H9 (cell line): ENCODE results near the gene RAB1B. TPM values are rescaled to one million over a fixed set of nuclear protein-coding genes. Genes with fewer than 3 reads are reported as not detected.
A peak's percentile ranks its signal among the peaks of the same experiment; 100 is the strongest.

Experiments used
- DNase-seq: peaks from one replicate; pipeline ENCODE4 v3.0.0-alpha.2; 2017
- H2AFZ ChIP-seq: one replicate; pipeline ENCODE4 v1.6.1; 2013; ENCODE audit warnings: mild to moderate bottlenecking, low read length, control low read depth, moderate library complexity
- H2AK5ac ChIP-seq: 2 replicates; pipeline ENCODE4 v1.6.1; 2013; ENCODE audit warnings: low read length, control low read depth, mixed read lengths; ENCODE audit not compliant: insufficient read length
- H2BK120ac ChIP-seq: one replicate; pipeline ENCODE4 v1.6.1; 2013; ENCODE audit warnings: low read depth, mild to moderate bottlenecking, low read length, control low read depth, inconsistent platforms; ENCODE audit not compliant: poor library complexity, severe bottlenecking
- H2BK12ac ChIP-seq: 2 replicates; pipeline ENCODE4 v1.6.1; 2013; ENCODE audit warnings: low read length, control low read depth, mixed read lengths, low read depth; ENCODE audit not compliant: insufficient read length
- H2BK15ac ChIP-seq: 2 replicates; pipeline ENCODE4 v1.6.1; 2013; ENCODE audit warnings: low read depth, low read length, control low read depth
- H2BK20ac ChIP-seq: one replicate; pipeline ENCODE4 v1.6.1; 2013; ENCODE audit warnings: low read depth, mild to moderate bottlenecking, low read length, control low read depth, inconsistent platforms; ENCODE audit not compliant: poor library complexity, severe bottlenecking
- H2BK5ac ChIP-seq: 2 replicates; pipeline ENCODE4 v1.6.1; 2013; ENCODE audit warnings: low read length, control low read depth, mixed read lengths; ENCODE audit not compliant: insufficient read length
- H3K14ac ChIP-seq: 2 replicates; pipeline ENCODE4 v1.6.1; 2013; ENCODE audit warnings: low read length, control low read depth; ENCODE audit not compliant: insufficient read depth
- H3K18ac ChIP-seq: 2 replicates; pipeline ENCODE4 v1.6.1; 2013; ENCODE audit warnings: low read depth, mild to moderate bottlenecking, mixed read lengths, low read length, control low read depth; ENCODE audit not compliant: insufficient read length
- H3K23ac ChIP-seq: 2 replicates; pipeline ENCODE4 v1.6.1; 2013; ENCODE audit warnings: low read length, control low read depth, mixed read lengths, low read depth; ENCODE audit not compliant: insufficient read length
- H3K23me2 ChIP-seq: 2 replicates; pipeline ENCODE4 v1.6.1; 2013; ENCODE audit warnings: low read depth, mild to moderate bottlenecking, mixed read lengths, low read length, control low read depth; ENCODE audit not compliant: insufficient read length, poor library complexity, severe bottlenecking
- H3K27ac ChIP-seq: 2 replicates; pipeline ENCODE4 v1.5.1; 2013; ENCODE audit warnings: low read length, control low read depth, mixed read lengths, low read depth; ENCODE audit not compliant: insufficient read length
- H3K27me3 ChIP-seq: 2 replicates; pipeline ENCODE4 v1.6.1; 2013; ENCODE audit warnings: low read length, control low read depth, inconsistent platforms; ENCODE audit not compliant: insufficient read depth
- H3K4ac ChIP-seq: 2 replicates; pipeline ENCODE4 v1.6.1; 2013; ENCODE audit warnings: low read depth, mild to moderate bottlenecking, control low read depth, inconsistent platforms, low read length, moderate library complexity
- H3K4me1 ChIP-seq: 2 replicates; pipeline ENCODE4 v1.6.1; 2013; ENCODE audit warnings: low read length, control low read depth, inconsistent platforms; ENCODE audit not compliant: insufficient read depth
- H3K4me2 ChIP-seq: 2 replicates; pipeline ENCODE4 v1.6.1; 2013; ENCODE audit warnings: low read length, control low read depth, mixed read lengths; ENCODE audit not compliant: insufficient read length, insufficient read depth
- H3K56ac ChIP-seq: 2 replicates; pipeline ENCODE4 v1.6.1; 2013; ENCODE audit warnings: low read depth, mild to moderate bottlenecking, mixed read lengths, low read length, control low read depth; ENCODE audit not compliant: insufficient read length
- H3K79me1 ChIP-seq: 2 replicates; pipeline ENCODE4 v1.6.1; 2013; ENCODE audit warnings: low read depth, mild to moderate bottlenecking, moderate library complexity, low read length, control low read depth, inconsistent platforms; ENCODE audit not compliant: insufficient read depth, poor library complexity, severe bottlenecking
- H3K79me2 ChIP-seq: 2 replicates; pipeline ENCODE4 v1.6.1; 2013; ENCODE audit warnings: low read length, control low read depth, inconsistent platforms; ENCODE audit not compliant: insufficient read depth
- H3K9ac ChIP-seq: 2 replicates; pipeline ENCODE4 v1.6.1; 2013; ENCODE audit warnings: low read length, control low read depth, mixed read lengths; ENCODE audit not compliant: insufficient read length; ENCODE audit errors: extremely low read depth
- H3K9me3 ChIP-seq: one replicate; pipeline ENCODE4 v1.6.1; 2013; ENCODE audit warnings: low read depth, low read length, inconsistent platforms; ENCODE audit not compliant: control insufficient read depth
- H3T11ph ChIP-seq: one replicate; pipeline ENCODE4 v1.6.1; 2013; ENCODE audit warnings: mild to moderate bottlenecking, low read length, control low read depth, inconsistent platforms
- H4K20me1 ChIP-seq: one replicate; pipeline ENCODE4 v1.6.1; 2013; ENCODE audit not compliant: control insufficient read depth, insufficient read length, insufficient read depth
- H4K5ac ChIP-seq: 2 replicates; pipeline ENCODE4 v1.6.1; 2013; ENCODE audit warnings: low read depth, mild to moderate bottlenecking, mixed read lengths, low read length, control low read depth; ENCODE audit not compliant: insufficient read length
- H4K8ac ChIP-seq: replicated peaks from 2 replicates; pipeline ENCODE4 v1.6.1; 2013; ENCODE audit warnings: low read length, control low read depth, mixed read lengths, low read depth; ENCODE audit not compliant: insufficient read length
- H4K91ac ChIP-seq: 2 replicates; pipeline ENCODE4 v1.6.1; 2013; ENCODE audit warnings: low read depth, mild to moderate bottlenecking, moderate library complexity, mixed read lengths, low read length, control low read depth; ENCODE audit not compliant: insufficient read length
- H3K27ac Mint-ChIP-seq, 3 experiments: 2 replicates in 2 of 3; 3 replicates in 1 of 3; pipeline ENCODE4 v1.8.0; 2020 to 2021; ENCODE audit warnings: mixed read lengths in 3 of 3, mild to moderate bottlenecking in 1 of 3, moderate library complexity in 1 of 3
- H3K27me3 Mint-ChIP-seq: 2 replicates; pipeline ENCODE4 v1.8.0; 2021; ENCODE audit warnings: low read depth, mild to moderate bottlenecking, moderate library complexity, mixed read lengths
- H3K36me3 Mint-ChIP-seq, 3 experiments: 2 replicates in 2 of 3; 3 replicates in 1 of 3; pipeline ENCODE4 v1.8.0; 2020 to 2021; ENCODE audit warnings: low read depth in 3 of 3, mixed read lengths in 3 of 3; ENCODE audit not compliant: insufficient read depth in 1 of 3
- H3K4me1 Mint-ChIP-seq, 2 experiments: 2 replicates each; pipeline ENCODE4 v1.8.0; 2020; ENCODE audit warnings: mixed read lengths in 2 of 2
- H3K4me3 Mint-ChIP-seq, 2 experiments: 2 replicates in 1 of 2; 3 replicates in 1 of 2; pipeline ENCODE4 v1.8.0; 2020 to 2021; ENCODE audit warnings: mild to moderate bottlenecking in 2 of 2, mixed read lengths in 2 of 2, moderate library complexity in 1 of 2
- H3K9me3 Mint-ChIP-seq, 2 experiments: 2 replicates in 1 of 2; 3 replicates in 1 of 2; pipeline ENCODE4 v1.8.0; 2020; ENCODE audit warnings: mild to moderate bottlenecking in 2 of 2, mixed read lengths in 2 of 2, moderate library complexity in 1 of 2
- WGBS: extraction: QIAGEN DNeasy Blood & Tissue Kit; methylation state at CpG from one replicate; pipeline ENCODE4 v1.1.7; 2013; ENCODE audit warnings: missing lambda C conversion rate, low lambda C conversion rate, mixed read lengths; ENCODE audit not compliant: insufficient read length; ENCODE audit errors: extremely low coverage; 5-methylcytosine and 5-hydroxymethylcytosine counted together
- total RNA-seq: library from RNA; stranded (reverse); gene quantifications from 2 replicates; pipeline ENCODE4 v1.2.1, GENCODE V29; 2021
- TF ChIP-seq, protein P1 (sequence below): fragments of 200-600 bp; sonication (generic); conservative IDR thresholded peaks from 3 replicates; pipeline ENCODE4 v1.8.0; 2021; ENCODE audit warnings: antibody characterized with exemption, mild to moderate bottlenecking

The RAB1B gene
- total RNA-seq, 1 experiment from 2014 or later, result 118 TPM

GRCh38 chr11:66288671-66289547, 20.5 kb downstream of the RAB1B start, which contains the start of gene YIF1A:
YIF1A (minus strand) TSS chr11:66289143; CDS start chr11:66288985, 158 bp downstream.
- H3T11ph ChIP-seq, result no peak within 1 kb of the TSS
- H4K91ac ChIP-seq, result no peak within 1 kb of the TSS
- H3K23me2 ChIP-seq, result peaks cover 13% of the 10 kb centered on the region
- H3K4me2 ChIP-seq, result peak within 1 kb of the TSS; percentile 93
- no peak within 1 kb of the TSS for H2BK12ac ChIP-seq
- H3K4me1 Mint-ChIP-seq, result peaks cover 18 to 23% of the 10 kb centered on the region in 2 experiments
- no CpG with 5 or more reads among the region's 87 CpGs for WGBS
- peaks cover 8% of the 10 kb centered on the region; the same call in 1 of the 2 replicates for H3K27me3 ChIP-seq
- peak within 1 kb of the TSS; percentile 93 to 96 (median 95) for H3K27ac Mint-ChIP-seq
- no peak within 1 kb of the TSS for H3K27ac ChIP-seq
- no peaks in the 10 kb centered on the region for H3K9me3 ChIP-seq
- H3K18ac ChIP-seq, result no peak within 1 kb of the TSS
- no peak within 1 kb of the TSS for H4K8ac ChIP-seq
- H2BK120ac ChIP-seq, result no peak within 1 kb of the TSS
- H2BK20ac ChIP-seq, result no peak within 1 kb of the TSS
- peak; percentile 100 for DNase-seq
- TF ChIP-seq, protein P1, sequence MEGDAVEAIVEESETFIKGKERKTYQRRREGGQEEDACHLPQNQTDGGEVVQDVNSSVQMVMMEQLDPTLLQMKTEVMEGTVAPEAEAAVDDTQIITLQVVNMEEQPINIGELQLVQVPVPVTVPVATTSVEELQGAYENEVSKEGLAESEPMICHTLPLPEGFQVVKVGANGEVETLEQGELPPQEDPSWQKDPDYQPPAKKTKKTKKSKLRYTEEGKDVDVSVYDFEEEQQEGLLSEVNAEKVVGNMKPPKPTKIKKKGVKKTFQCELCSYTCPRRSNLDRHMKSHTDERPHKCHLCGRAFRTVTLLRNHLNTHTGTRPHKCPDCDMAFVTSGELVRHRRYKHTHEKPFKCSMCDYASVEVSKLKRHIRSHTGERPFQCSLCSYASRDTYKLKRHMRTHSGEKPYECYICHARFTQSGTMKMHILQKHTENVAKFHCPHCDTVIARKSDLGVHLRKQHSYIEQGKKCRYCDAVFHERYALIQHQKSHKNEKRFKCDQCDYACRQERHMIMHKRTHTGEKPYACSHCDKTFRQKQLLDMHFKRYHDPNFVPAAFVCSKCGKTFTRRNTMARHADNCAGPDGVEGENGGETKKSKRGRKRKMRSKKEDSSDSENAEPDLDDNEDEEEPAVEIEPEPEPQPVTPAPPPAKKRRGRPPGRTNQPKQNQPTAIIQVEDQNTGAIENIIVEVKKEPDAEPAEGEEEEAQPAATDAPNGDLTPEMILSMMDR, result no peak
- H3K9ac ChIP-seq, result peak within 1 kb of the TSS; percentile 72
- H3K4me1 ChIP-seq, result peaks cover 6% of the 10 kb centered on the region
- H2BK5ac ChIP-seq, result no peak within 1 kb of the TSS
- H3K14ac ChIP-seq, result peak within 1 kb of the TSS; percentile 83
- peaks cover 2 to 9% (median 6%) of the 10 kb centered on the region in 3 experiments; a peak in 6 of 7 replicates for H3K36me3 Mint-ChIP-seq
- no peaks in the 10 kb centered on the region for H3K79me1 ChIP-seq
- no peak within 1 kb of the TSS for H4K5ac ChIP-seq
- no peak within 1 kb of the TSS for H2AK5ac ChIP-seq
- H4K20me1 ChIP-seq, result no peaks in the 10 kb centered on the region
- H3K4ac ChIP-seq, result no peak within 1 kb of the TSS
- peaks cover 1% of the 10 kb centered on the region; the same call in 1 of the 2 replicates for H3K79me2 ChIP-seq
- H2AFZ ChIP-seq, result no peak within 1 kb of the TSS
- H3K4me3 Mint-ChIP-seq, result peak within 1 kb of the TSS; percentile 86 to 91
- peaks cover 37% of the 10 kb centered on the region for H3K27me3 Mint-ChIP-seq
- no peak within 1 kb of the TSS for H3K23ac ChIP-seq
- no peaks in the 10 kb centered on the region; a peak in 1 of 5 replicates for H3K9me3 Mint-ChIP-seq
- H3K56ac ChIP-seq, result no peak within 1 kb of the TSS
- no peak within 1 kb of the TSS for H2BK15ac ChIP-seq
